ENCODE measurements around the gene NOP53.
"Not testable (repeated sequence)": the region's sequence is repeated elsewhere in the genome, so short reads cannot be mapped to it uniquely, and the experiment has no call there.

The NOP53 gene

GRCh38 chr19:47745010-47745901 is at the start of gene NOP53:
NOP53 (plus strand) TSS chr19:47745546; CDS start chr19:47745560, 14 bp downstream.
- DNase-seq, result peak; percentile 91

GRCh38 chr19:47696635-47697034 is 48.7 kb upstream of the NOP53 start:
- DNase-seq, result no peak

- DNase-seq, result peak; percentile 25
These were observed 47.3 kb upstream of the NOP53 start for GRCh38 chr19:47697863-47698609.

GRCh38 chr19:47698631-47699359 is 46.6 kb upstream of the NOP53 start:
- no peak for DNase-seq

- peak; percentile 19 for DNase-seq
These were observed 45.9 kb upstream of the NOP53 start for GRCh38 chr19:47699360-47699917.

GRCh38 chr19:47700934-47701716 is 44.2 kb upstream of the NOP53 start:
- no peak for DNase-seq

GRCh38 chr19:47701717-47702552 is 43.4 kb upstream of the NOP53 start:
- no peak for DNase-seq

GRCh38 chr19:47702671-47703070 is 42.7 kb upstream of the NOP53 start:
- DNase-seq, result no peak

- DNase-seq, result no peak
These were observed 42.0 kb upstream of the NOP53 start for GRCh38 chr19:47703301-47703700.

- no peak for DNase-seq
These were observed 41.3 kb upstream of the NOP53 start for GRCh38 chr19:47704024-47704423.

- no peak for DNase-seq
These were observed 40.7 kb upstream of the NOP53 start for GRCh38 chr19:47704656-47705055.

- DNase-seq, result peak; percentile 57
These were observed 38.0 kb upstream of the NOP53 start for GRCh38 chr19:47707135-47707925.

- no peak for DNase-seq
These were observed 33.6 kb upstream of the NOP53 start for GRCh38 chr19:47711652-47712242.

GRCh38 chr19:47713046-47714021 is 32.0 kb upstream of the NOP53 start, which contains the start of gene EHD2:
EHD2 (plus strand) TSS chr19:47713422; CDS start chr19:47716613, 3,191 bp downstream.
- peak; percentile 10 for DNase-seq

- DNase-seq, result no peak
These were observed 31.0 kb upstream of the NOP53 start for GRCh38 chr19:47714339-47714738.

- DNase-seq, result not testable (repeated sequence)
These were observed 30.5 kb upstream of the NOP53 start for GRCh38 chr19:47714855-47715254.

- DNase-seq, result no peak
These were observed 28.9 kb upstream of the NOP53 start for GRCh38 chr19:47716270-47716937.
